Osteoblast (primary cell): ENCODE measurements around the gene STARD3. TPM values are rescaled to one million over a fixed set of nuclear protein-coding genes. Genes with fewer than 3 reads are reported as not detected.

Source experiments
- DNase-seq: peaks from one replicate; pipeline ENCODE4 v3.0.0; 2011; ENCODE audit warnings: low spot score, mixed read lengths; ENCODE audit not compliant: insufficient read length; ENCODE audit errors: missing footprints
- H2AFZ ChIP-seq: 2 replicates; pipeline ENCODE4 v1.6.0; 2011; ENCODE audit warnings: mild to moderate bottlenecking, low read length
- H3K27ac ChIP-seq: 2 replicates; pipeline ENCODE4 v1.5.1; 2011; ENCODE audit warnings: mild to moderate bottlenecking, low read depth, low read length, moderate library complexity
- H3K27me3 ChIP-seq: 2 replicates; pipeline ENCODE4 v1.6.0; 2012; ENCODE audit warnings: mild to moderate bottlenecking, control low read depth, inconsistent platforms, low read length, moderate library complexity; ENCODE audit not compliant: insufficient read depth
- H3K36me3 ChIP-seq: 2 replicates; pipeline ENCODE4 v1.5.1; 2011; ENCODE audit warnings: mild to moderate bottlenecking, low read length, control low read depth, moderate library complexity; ENCODE audit not compliant: insufficient read depth
- H3K4me1 ChIP-seq: 2 replicates; pipeline ENCODE4 v1.5.1; 2011; ENCODE audit warnings: mild to moderate bottlenecking, low read length, control low read depth, moderate library complexity; ENCODE audit not compliant: insufficient read depth
- H3K4me2 ChIP-seq: 2 replicates; pipeline ENCODE4 v1.6.0; 2011; ENCODE audit warnings: mild to moderate bottlenecking, low read length; ENCODE audit not compliant: insufficient read depth
- H3K4me3 ChIP-seq: fragments of 200-600 bp; sonication (generic); 3 replicates; pipeline ENCODE4 v1.5.1; 2012; ENCODE audit warnings: mild to moderate bottlenecking, low read length, inconsistent platforms; ENCODE audit not compliant: insufficient read depth
- H3K79me2 ChIP-seq: 2 replicates; pipeline ENCODE4 v1.6.0; 2012; ENCODE audit warnings: mild to moderate bottlenecking, low read length, control low read depth, inconsistent platforms; ENCODE audit not compliant: insufficient read depth
- H3K9me3 ChIP-seq: 2 replicates; pipeline ENCODE4 v1.5.1; 2011; ENCODE audit warnings: low read depth, low read length, control low read depth
- H4K20me1 ChIP-seq: 2 replicates; pipeline ENCODE4 v1.6.0; 2012; ENCODE audit warnings: mild to moderate bottlenecking, low read length, control low read depth; ENCODE audit not compliant: insufficient read depth
- CTCF ChIP-seq: IDR thresholded peaks from 2 replicates; pipeline ENCODE4 v1.5.1; 2011; ENCODE audit warnings: mild to moderate bottlenecking, low read depth, low read length, moderate library complexity; ENCODE audit errors: extremely low read depth
- total RNA-seq: library from RNA; depleted of rRNA; stranded (reverse); fragments of >200 nt; gene quantifications from 2 replicates; pipeline ENCODE4 v1.2.3, GENCODE V29; 2012

STARD3 gene
- total RNA-seq, 1 donor = 35.8 TPM

GRCh38 chr17:39595294-39595693, 41.6 kb upstream of the STARD3 start:
- H3K9me3 ChIP-seq = no peaks in the 10 kb centered on the region
- no peak overlapping the region for H3K27ac ChIP-seq
- no peak overlapping the region for H2AFZ ChIP-seq
- no peaks in the 10 kb centered on the region for H3K4me1 ChIP-seq
- TF ChIP-seq CTCF = no peak
- DNase-seq = no peak
- H4K20me1 ChIP-seq = peaks cover 5% of the 10 kb centered on the region
- H3K4me2 ChIP-seq = no peak overlapping the region
- H3K36me3 ChIP-seq = no peaks in the 10 kb centered on the region
- no peak overlapping the region for H3K4me3 ChIP-seq
- H3K27me3 ChIP-seq = peaks cover 59% of the 10 kb centered on the region
- H3K79me2 ChIP-seq = no peaks in the 10 kb centered on the region

GRCh38 chr17:39595928-39596510, 40.9 kb upstream of the STARD3 start:
- Histone ChIP-seq H3K4me2 (no peak overlapping the region), H4K20me1 (peaks cover 5% of the 10 kb centered on the region), H3K27ac (no peak overlapping the region), H3K4me3 (no peak overlapping the region), H3K9me3 (no peaks in the 10 kb centered on the region), H3K79me2 (no peaks in the 10 kb centered on the region), H3K4me1 (no peaks in the 10 kb centered on the region), H3K27me3 (peaks cover 67% of the 10 kb centered on the region), H2AFZ (no peak overlapping the region), H3K36me3 (no peaks in the 10 kb centered on the region)
- TF ChIP-seq CTCF = no peak
- DNase-seq = peak; percentile 68

GRCh38 chr17:39596543-39597267, 40.2 kb upstream of the STARD3 start:
- no peak overlapping the region for H2AFZ ChIP-seq
- H3K4me3 ChIP-seq = no peak overlapping the region
- peak; percentile 81 for DNase-seq
- no peak overlapping the region for H3K4me2 ChIP-seq
- H3K4me1 ChIP-seq = no peaks in the 10 kb centered on the region
- H3K9me3 ChIP-seq = no peaks in the 10 kb centered on the region
- no peak overlapping the region for H3K27ac ChIP-seq
- no peaks in the 10 kb centered on the region for H3K36me3 ChIP-seq
- no peaks in the 10 kb centered on the region for H3K79me2 ChIP-seq
- H4K20me1 ChIP-seq = peaks cover 3% of the 10 kb centered on the region
- TF ChIP-seq CTCF = no peak
- H3K27me3 ChIP-seq = peaks cover 74% of the 10 kb centered on the region

GRCh38 chr17:39597372-39598046, 39.4 kb upstream of the STARD3 start:
- no peaks in the 10 kb centered on the region for H3K79me2 ChIP-seq
- H3K4me2 ChIP-seq = no peak overlapping the region
- peak; percentile 41 for DNase-seq
- no peak overlapping the region for H3K4me3 ChIP-seq
- no peaks in the 10 kb centered on the region for H3K9me3 ChIP-seq
- no peaks in the 10 kb centered on the region for H3K36me3 ChIP-seq
- H2AFZ ChIP-seq = no peak overlapping the region
- peaks cover 82% of the 10 kb centered on the region for H3K27me3 ChIP-seq
- H3K4me1 ChIP-seq = no peaks in the 10 kb centered on the region
- TF ChIP-seq CTCF = no peak
- peaks cover 3% of the 10 kb centered on the region for H4K20me1 ChIP-seq
- H3K27ac ChIP-seq = no peak overlapping the region
